ENCODE measurements around the gene CLDN7. TPM values are rescaled to one million over a fixed set of nuclear protein-coding genes. Genes with fewer than 3 reads are reported as not detected.

CLDN7 gene
- total RNA-seq, 1 experiment from 2014 or later, result 177 TPM

DNA sequence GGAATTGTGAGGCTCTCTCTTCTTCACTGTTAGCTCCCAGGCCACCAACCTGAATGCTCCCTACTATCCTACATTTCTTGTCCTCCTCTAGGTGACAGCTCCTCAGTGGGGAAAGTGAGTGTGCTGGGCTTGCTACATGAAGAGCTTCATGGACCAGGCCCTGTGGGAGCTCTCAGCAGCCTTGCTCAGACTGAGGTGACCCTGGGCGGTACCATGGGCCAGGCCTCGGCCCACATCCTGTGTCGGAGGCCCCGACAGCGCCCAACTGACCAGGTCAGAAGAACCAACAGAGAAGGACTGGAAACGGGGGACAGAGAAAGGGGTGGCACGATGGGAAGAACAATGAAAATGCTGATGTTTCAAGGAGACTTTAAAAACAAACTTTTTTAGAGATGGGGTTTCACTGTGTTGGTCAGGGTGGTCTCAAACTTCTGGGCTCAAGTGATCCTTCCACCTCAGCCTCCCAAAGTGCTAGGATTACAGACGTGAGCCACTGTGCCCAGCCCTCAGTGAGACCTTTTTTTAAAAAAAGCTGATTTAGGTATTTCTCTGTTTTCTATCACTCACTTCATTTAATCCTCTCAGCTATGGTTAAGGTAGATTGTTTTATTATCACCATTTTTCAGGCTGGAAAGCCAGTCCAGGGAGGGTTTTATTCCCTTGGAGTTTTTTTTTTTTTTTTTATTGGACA is 5.4 kb downstream of the CLDN7 start:
- Histone ChIP-seq H2BK5ac (ENCODE audit: insufficient read length, low read length) (no peak overlapping the region), H3K4ac (ENCODE audit: low read depth, low read length) (no peak overlapping the region), H3K79me2 (ENCODE audit: insufficient read depth, low read length) (peaks cover 8% of the 10 kb centered on the region; the same call in 1 of the 2 replicates), H4K91ac (ENCODE audit: insufficient read length, low read depth, low read length) (no peak overlapping the region), H2BK12ac (ENCODE audit: insufficient read length, low read depth, low read length) (no peak overlapping the region), H4K5ac (ENCODE audit: insufficient read length, low read depth, low read length) (no peak overlapping the region), H3K4me2 (ENCODE audit: insufficient read depth, insufficient read length, low read length) (no peak overlapping the region), H2BK15ac (ENCODE audit: low read depth, low read length) (no peak overlapping the region), H3K4me1 (ENCODE audit: insufficient read depth, low read length) (peaks cover 4% of the 10 kb centered on the region; the same call in 1 of the 2 replicates), H4K20me1 (ENCODE audit: control insufficient read depth, insufficient read depth, insufficient read length) (no peaks in the 10 kb centered on the region), H3K18ac (ENCODE audit: insufficient read length, low read depth, low read length) (no peak overlapping the region), H3K27ac (ENCODE audit: insufficient read length, low read depth, low read length) (no peak overlapping the region), H2AFZ (ENCODE audit: low read length) (no peak overlapping the region), H3K27me3 (ENCODE audit: insufficient read depth, low read length) (no peaks in the 10 kb centered on the region), H4K8ac (replicated peaks; ENCODE audit: insufficient read length, low read depth, low read length) (no peak overlapping the region), H3K9me3 (ENCODE audit: control insufficient read depth, low read depth, low read length) (no peaks in the 10 kb centered on the region), H3T11ph (ENCODE audit: low read length) (no peak overlapping the region), H3K9ac (ENCODE audit: extremely low read depth, insufficient read length, low read length) (no peak overlapping the region), H3K23ac (ENCODE audit: insufficient read length, low read depth, low read length) (no peak overlapping the region), H3K56ac (ENCODE audit: insufficient read length, low read depth, low read length) (no peak overlapping the region), H3K79me1 (ENCODE audit: insufficient read depth, low read depth, low read length, poor library complexity, severe bottlenecking) (no peaks in the 10 kb centered on the region), H2BK20ac (ENCODE audit: low read depth, low read length, poor library complexity, severe bottlenecking) (no peak overlapping the region), H2AK5ac (ENCODE audit: insufficient read length, low read length) (no peak overlapping the region), H3K23me2 (ENCODE audit: insufficient read length, low read depth, low read length, poor library complexity, severe bottlenecking) (peaks cover 12% of the 10 kb centered on the region), H3K14ac (ENCODE audit: insufficient read depth, low read length) (no peak overlapping the region), H2BK120ac (ENCODE audit: low read depth, low read length, poor library complexity, severe bottlenecking) (no peak overlapping the region)
- H3K27ac Mint-ChIP-seq, result peak overlapping the region; percentile 19 to 92 (median 77); a peak in 5 of 7 replicates
- H3K9me3 Mint-ChIP-seq, result no peaks in the 10 kb centered on the region
- H3K27me3 Mint-ChIP-seq (ENCODE audit: low read depth), result peaks cover 2% of the 10 kb centered on the region
- no CpG with 5 or more reads among the region's 8 CpGs for WGBS (ENCODE audit: extremely low coverage, insufficient read length, low lambda C conversion rate)
- peaks cover 12 to 25% of the 10 kb centered on the region in 2 experiments for H3K4me1 Mint-ChIP-seq
- H3K36me3 Mint-ChIP-seq (ENCODE audit: insufficient read depth in 1 of 3, low read depth in 3 of 3), result peaks cover 22 to 67% (median 60%) of the 10 kb centered on the region in 3 experiments
- H3K4me3 Mint-ChIP-seq, result no peak overlapping the region; a peak in 1 of 5 replicates
- no peak for DNase-seq
- TF ChIP-seq, protein P1, sequence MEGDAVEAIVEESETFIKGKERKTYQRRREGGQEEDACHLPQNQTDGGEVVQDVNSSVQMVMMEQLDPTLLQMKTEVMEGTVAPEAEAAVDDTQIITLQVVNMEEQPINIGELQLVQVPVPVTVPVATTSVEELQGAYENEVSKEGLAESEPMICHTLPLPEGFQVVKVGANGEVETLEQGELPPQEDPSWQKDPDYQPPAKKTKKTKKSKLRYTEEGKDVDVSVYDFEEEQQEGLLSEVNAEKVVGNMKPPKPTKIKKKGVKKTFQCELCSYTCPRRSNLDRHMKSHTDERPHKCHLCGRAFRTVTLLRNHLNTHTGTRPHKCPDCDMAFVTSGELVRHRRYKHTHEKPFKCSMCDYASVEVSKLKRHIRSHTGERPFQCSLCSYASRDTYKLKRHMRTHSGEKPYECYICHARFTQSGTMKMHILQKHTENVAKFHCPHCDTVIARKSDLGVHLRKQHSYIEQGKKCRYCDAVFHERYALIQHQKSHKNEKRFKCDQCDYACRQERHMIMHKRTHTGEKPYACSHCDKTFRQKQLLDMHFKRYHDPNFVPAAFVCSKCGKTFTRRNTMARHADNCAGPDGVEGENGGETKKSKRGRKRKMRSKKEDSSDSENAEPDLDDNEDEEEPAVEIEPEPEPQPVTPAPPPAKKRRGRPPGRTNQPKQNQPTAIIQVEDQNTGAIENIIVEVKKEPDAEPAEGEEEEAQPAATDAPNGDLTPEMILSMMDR (conservative IDR thresholded peaks at IDR 0.05), result no peak

All from H9 (cell line).